Small intestine (tissue), 7 donors: ENCODE measurements around the gene HDHD5. TPM values are rescaled to one million over a fixed set of nuclear protein-coding genes. Genes with fewer than 3 reads are reported as not detected.

Experiments
- DNase-seq, 2 donors: peaks; one replicate each; pipeline versions ENCODE4 v3.0.0 to v3.0.0-alpha.2; 2013
- FAIRE-seq: peaks from 2 replicates; lab custom pipeline; 2012; peaks lifted over from hg19 to GRCh38; lab: Jason Lieb, UNC
- H3K27ac ChIP-seq, 3 donors: one replicate each; pipeline ENCODE4 v1.5.1; 2013; ENCODE audit warnings: low read length in 2 of 3, mild to moderate bottlenecking in 2 of 3, control low read depth in 1 of 3, inconsistent platforms in 1 of 3, low read depth in 1 of 3, moderate library complexity in 1 of 3
- H3K27me3 ChIP-seq, 3 donors: one replicate each; pipeline ENCODE4 v1.6.1; 2013; ENCODE audit warnings: low read length in 3 of 3, inconsistent platforms in 1 of 3; ENCODE audit not compliant: control insufficient read depth in 3 of 3, insufficient read depth in 3 of 3
- H3K36me3 ChIP-seq, 3 donors: one replicate each; pipeline ENCODE4 v1.6.1; 2013; ENCODE audit warnings: low read length in 3 of 3, inconsistent platforms in 1 of 3, low read depth in 1 of 3, mild to moderate bottlenecking in 1 of 3, moderate library complexity in 1 of 3; ENCODE audit not compliant: control insufficient read depth in 3 of 3, insufficient read depth in 2 of 3
- H3K4me1 ChIP-seq, 3 donors: one replicate each; pipeline ENCODE4 v1.6.1; 2013; ENCODE audit warnings: low read length in 2 of 3, inconsistent platforms in 1 of 3, low read depth in 1 of 3, mild to moderate bottlenecking in 1 of 3, moderate library complexity in 1 of 3; ENCODE audit not compliant: control insufficient read depth in 3 of 3, insufficient read depth in 2 of 3
- H3K4me3 ChIP-seq, 3 donors: one replicate each; pipeline ENCODE4 v1.5.1; 2013; ENCODE audit warnings: low read length in 3 of 3, control low read depth in 1 of 3, inconsistent platforms in 1 of 3, low read depth in 1 of 3, mild to moderate bottlenecking in 1 of 3, moderate library complexity in 1 of 3
- H3K9me3 ChIP-seq, 2 donors: one replicate each; pipeline ENCODE4 v1.6.1; 2013; ENCODE audit warnings: low read depth in 1 of 2, low read length in 1 of 2; ENCODE audit not compliant: control insufficient read depth in 2 of 2, insufficient read depth in 1 of 2
- WGBS, 3 donors: extraction: QIAGEN DNeasy Blood & Tissue Kit; methylation state at CpG; one replicate each; pipeline ENCODE4 v1.1.7; 2013; 5-methylcytosine and 5-hydroxymethylcytosine counted together
- polyA plus RNA-seq, 4 donors: library from polyadenylated mRNA; stranded (reverse) in 3 of 4; unstranded in 1 of 4; fragments of 200-250 nt in 3 of 4; fragments of 120-200 nt in 1 of 4; gene quantifications; one replicate each; pipeline versions ENCODE4 v1.2.1 to v1.2.3, GENCODE V29; 2013
- donor health status: healthy with polysubstance abuse.
- donor health status: control.
- donor health status: control.
- donor health status: Bipolar disorder and iron deficiency.
- donor health status: healthy.

Gene HDHD5
- polyA plus RNA-seq, 4 donors: 36.0 to 70.8 (median 61.7) TPM

- H3K4me1 ChIP-seq: peaks cover 0 to 3% (median 0%) of the 10 kb centered on the region in 3 donors
- WGBS, 3 donors: 50 to 89% (median 72%) methylated on average over 4 of the region's 4 CpGs
Observed at GRCh38 chr22:17115236-17115635, 43.8 kb downstream of the HDHD5 start.

GRCh38 chr22:17114898-17115235 lies 44.2 kb downstream of the HDHD5 start:
- H3K9me3 ChIP-seq: no peaks in the 10 kb centered on the region
- WGBS, 3 donors: 82 to 87% (median 86%) methylated on average over 9 of the region's 9 CpGs
- H3K27ac ChIP-seq: no peak overlapping the region
- peaks cover 0 to 7% (median 0%) of the 10 kb centered on the region in 3 donors for H3K27me3 ChIP-seq
- H3K4me3 ChIP-seq: no peak overlapping the region
- FAIRE-seq (no peak), DNase-seq (no peak)
- peaks cover 0 to 3% (median 0%) of the 10 kb centered on the region in 3 donors for H3K4me1 ChIP-seq
- H3K36me3 ChIP-seq: peaks cover under 1 to 3% (median 2%) of the 10 kb centered on the region in 3 donors

More at GRCh38 chr22:17115236-17115635, 43.8 kb downstream of the HDHD5 start:
- peaks cover 0 to 2% (median 0%) of the 10 kb centered on the region in 3 donors for H3K36me3 ChIP-seq
- H3K27me3 ChIP-seq: peaks cover 0 to 8% (median 3%) of the 10 kb centered on the region in 3 donors
- no peak overlapping the region for H3K27ac ChIP-seq
- H3K9me3 ChIP-seq: no peaks in the 10 kb centered on the region
- no peak for FAIRE-seq
- H3K4me3 ChIP-seq: no peak overlapping the region
- no peak for DNase-seq

DNA sequence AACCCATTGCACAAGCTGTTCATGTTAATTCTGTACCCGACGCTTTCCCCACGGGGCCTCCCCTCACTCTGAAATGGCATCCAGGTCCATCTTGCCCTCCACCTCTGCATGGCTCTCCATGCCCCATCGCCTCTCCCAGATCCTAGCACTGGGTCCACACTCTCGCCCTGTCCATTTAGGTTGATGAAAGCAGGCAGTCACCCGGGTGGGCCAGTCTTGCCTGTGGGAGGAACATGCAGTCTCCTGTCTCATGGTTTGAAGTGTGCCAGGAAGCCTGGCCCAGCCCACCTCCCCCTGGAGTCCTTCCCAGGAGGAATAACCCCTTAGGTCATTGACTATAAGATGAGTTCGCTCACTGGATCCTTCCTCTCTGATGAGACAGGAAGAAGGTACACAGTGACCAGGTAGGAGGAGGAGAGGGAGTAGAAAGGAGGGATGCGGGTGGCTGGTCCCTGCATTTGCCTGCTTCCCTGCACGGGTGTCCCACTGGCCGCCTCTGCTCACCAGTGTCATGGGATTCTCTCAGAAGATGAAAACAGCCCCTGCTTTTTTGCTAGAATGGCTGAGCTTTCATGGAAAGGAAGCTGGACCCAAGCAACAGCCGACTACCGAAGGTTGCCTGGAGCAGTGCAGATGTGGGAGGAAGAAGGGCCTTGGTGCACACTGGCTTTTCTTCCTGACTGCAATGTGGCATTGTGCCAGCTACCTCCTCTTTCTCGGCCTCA lies 44.7 kb downstream of the HDHD5 start:
- Histone ChIP-seq H3K36me3 (peaks cover 5 to 8% (median 8%) of the 10 kb centered on the region in 3 donors), H3K4me1 (peaks cover 0 to 3% (median 0%) of the 10 kb centered on the region in 3 donors), H3K4me3 (no peak overlapping the region), H3K27me3 (peaks cover 0 to 6% (median 0%) of the 10 kb centered on the region in 3 donors), H3K27ac (no peak overlapping the region), H3K9me3 (no peaks in the 10 kb centered on the region)
- FAIRE-seq: no peak
- 71 to 77% (median 77%) methylated on average over 13 of the region's 13 CpGs for WGBS, 3 donors
- no peak for DNase-seq

DNA sequence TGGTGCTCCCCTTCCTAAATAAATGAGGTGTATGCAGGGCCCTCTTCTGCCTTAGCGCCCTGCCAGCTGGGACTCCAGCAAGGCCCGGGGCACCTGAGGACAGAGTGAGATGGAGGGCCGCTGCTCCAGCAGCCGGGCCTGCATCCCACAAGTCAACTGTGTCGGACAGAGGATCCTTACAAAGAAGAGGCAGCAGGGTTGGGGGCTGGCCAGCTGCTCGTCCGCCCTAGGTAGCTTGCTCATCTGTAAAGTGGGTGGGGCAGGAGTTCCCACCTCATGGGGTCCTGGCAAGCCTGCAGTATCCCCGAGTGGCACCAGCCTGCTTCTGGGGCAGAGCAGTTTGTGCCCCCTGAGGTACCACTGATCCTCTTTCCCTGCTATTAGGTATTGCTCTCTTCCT lies 45.5 kb downstream of the HDHD5 start:
- H3K4me3 ChIP-seq: no peak overlapping the region
- 77 to 86% (median 81%) methylated on average over 8 of the region's 8 CpGs for WGBS, 3 donors
- DNase-seq: no peak
- H3K27ac ChIP-seq: no peak overlapping the region
- peaks cover 9 to 13% (median 12%) of the 10 kb centered on the region in 3 donors for H3K36me3 ChIP-seq
- H3K4me1 ChIP-seq: peaks cover 0 to 3% (median 0%) of the 10 kb centered on the region in 3 donors
- H3K9me3 ChIP-seq: no peaks in the 10 kb centered on the region
- H3K27me3 ChIP-seq: peaks cover 0 to 3% (median 0%) of the 10 kb centered on the region in 3 donors
- no peak for FAIRE-seq

GRCh38 chr22:17112491-17113042 lies 46.5 kb downstream of the HDHD5 start:
- WGBS, 3 donors: 39 to 70% (median 56%) methylated on average over 9 of the region's 9 CpGs
- H3K36me3 ChIP-seq: peaks cover 13 to 15% (median 14%) of the 10 kb centered on the region in 3 donors
- no peaks in the 10 kb centered on the region for H3K9me3 ChIP-seq
- H3K27ac ChIP-seq: no peak overlapping the region
- H3K4me1 ChIP-seq: peaks cover 0 to 3% (median 0%) of the 10 kb centered on the region in 3 donors
- FAIRE-seq (no peak), DNase-seq (no peak)
- H3K4me3 ChIP-seq: no peak overlapping the region
- H3K27me3 ChIP-seq: peaks cover 0 to 3% (median 0%) of the 10 kb centered on the region in 3 donors

DNA sequence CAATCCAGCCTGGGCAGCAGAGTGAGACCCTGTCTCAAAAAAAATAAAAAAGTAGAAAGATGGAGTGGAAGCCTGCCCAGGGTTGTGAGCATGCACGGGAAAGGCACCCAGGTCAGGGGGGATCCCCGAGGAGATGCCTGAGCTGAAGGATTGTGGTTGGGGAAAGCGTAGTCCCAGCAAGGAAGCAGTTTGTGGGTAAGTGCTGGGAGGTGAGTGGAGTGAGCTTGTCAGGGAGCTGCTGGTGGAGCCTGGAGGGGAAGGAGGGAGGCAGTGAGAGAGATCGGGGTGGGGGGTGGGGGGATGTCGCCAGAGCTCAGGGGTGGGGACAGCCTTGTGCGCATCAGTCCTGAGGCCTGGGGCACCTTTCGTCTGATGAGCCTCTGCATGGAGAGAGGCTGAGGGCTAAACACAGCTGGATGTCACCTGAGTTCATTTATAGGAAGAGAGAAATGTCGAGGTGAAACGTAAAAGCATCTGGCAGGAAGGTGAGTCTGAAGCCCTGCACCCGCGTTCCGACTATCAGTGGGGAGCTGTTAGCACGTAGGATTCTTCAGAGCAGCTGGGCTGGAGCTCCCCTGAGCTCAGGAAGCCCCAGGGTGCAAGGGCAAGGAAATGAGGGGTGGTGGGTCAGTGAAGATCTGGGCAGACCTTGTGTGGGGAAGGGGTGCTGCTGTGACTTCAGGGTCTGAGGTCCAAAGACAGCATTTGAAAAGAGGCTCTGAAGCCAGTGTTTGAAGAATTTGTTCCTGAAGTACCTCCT lies 48.1 kb downstream of the HDHD5 start:
- no peak overlapping the region for H3K4me3 ChIP-seq
- peaks cover 14 to 17% (median 17%) of the 10 kb centered on the region in 3 donors for H3K36me3 ChIP-seq
- no peak for FAIRE-seq
- H3K4me1 ChIP-seq: no peaks in the 10 kb centered on the region
- DNase-seq: no peak
- no peak overlapping the region for H3K27ac ChIP-seq
- no peaks in the 10 kb centered on the region for H3K27me3 ChIP-seq
- H3K9me3 ChIP-seq: no peaks in the 10 kb centered on the region
- 79 to 91% (median 89%) methylated on average over 13 of the region's 13 CpGs for WGBS, 3 donors

GRCh38 chr22:17109976-17110375 lies 49.1 kb downstream of the HDHD5 start:
- no peaks in the 10 kb centered on the region for H3K4me1 ChIP-seq
- H3K36me3 ChIP-seq: peaks cover 16 to 25% (median 19%) of the 10 kb centered on the region in 3 donors
- H3K9me3 ChIP-seq: no peaks in the 10 kb centered on the region
- H3K4me3 ChIP-seq: no peak overlapping the region
- 90 to 92% (median 91%) methylated on average over 16 of the region's 16 CpGs for WGBS, 3 donors
- H3K27me3 ChIP-seq: no peaks in the 10 kb centered on the region
- no peak for FAIRE-seq
- H3K27ac ChIP-seq: no peak overlapping the region
- no peak for DNase-seq

DNA sequence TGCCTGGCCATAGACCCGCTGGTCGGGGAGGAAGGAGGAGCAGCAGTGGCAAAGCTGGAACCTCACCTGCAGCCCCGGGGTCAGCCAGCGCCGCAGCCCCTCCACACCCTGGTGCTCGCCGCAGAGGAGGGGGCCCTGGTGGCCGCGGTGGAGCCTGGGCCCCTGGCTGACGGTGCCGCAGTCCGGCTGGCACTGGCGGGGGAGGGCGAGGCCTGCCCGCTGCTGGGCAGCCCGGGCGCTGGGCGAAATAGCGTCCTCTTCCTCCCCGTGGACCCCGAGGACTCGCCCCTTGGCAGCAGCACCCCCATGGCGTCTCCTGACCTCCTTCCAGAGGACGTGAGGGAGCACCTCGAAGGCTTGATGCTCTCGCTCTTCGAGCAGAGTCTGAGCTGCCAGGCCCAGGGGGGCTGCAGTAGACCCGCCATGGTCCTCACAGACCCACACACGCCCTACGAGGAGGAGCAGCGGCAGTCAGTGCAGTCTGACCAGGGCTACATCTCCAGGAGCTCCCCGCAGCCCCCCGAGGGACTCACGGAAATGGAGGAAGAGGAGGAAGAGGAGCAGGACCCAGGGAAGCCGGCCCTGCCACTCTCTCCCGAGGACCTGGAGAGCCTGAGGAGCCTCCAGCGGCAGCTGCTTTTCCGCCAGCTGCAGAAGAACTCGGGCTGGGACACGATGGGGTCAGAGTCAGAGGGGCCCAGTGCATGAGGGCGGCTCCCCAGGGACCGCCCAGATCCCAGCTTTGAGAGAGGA lies 49.8 kb downstream of the HDHD5 start:
- no peaks in the 10 kb centered on the region for H3K27me3 ChIP-seq
- peaks cover 18 to 30% (median 24%) of the 10 kb centered on the region in 3 donors for H3K36me3 ChIP-seq
- FAIRE-seq (no peak), DNase-seq (no peak)
- 94 to 97% (median 96%) methylated on average over 22 to 42 of the region's 42 CpGs for WGBS, 3 donors
- no peaks in the 10 kb centered on the region for H3K9me3 ChIP-seq
- no peaks in the 10 kb centered on the region for H3K4me1 ChIP-seq
- no peak overlapping the region for H3K27ac ChIP-seq
- H3K4me3 ChIP-seq: no peak overlapping the region
